ENCODE data around the gene MTHFS. TPM values are rescaled to one million over a fixed set of nuclear protein-coding genes. Genes with fewer than 3 reads are reported as not detected.

The MTHFS gene
- total and polyA plus RNA-seq, 4 donors = 26.2 to 156 (median 86.8) TPM

- no peak for TF ChIP-seq CTCF (IDR thresholded peaks at IDR 0.05; ENCODE audit: control extremely low read depth, extremely low read depth)
- ATAC-seq (ENCODE audit: insufficient read depth, low FRiP score) = no peak
- Histone ChIP-seq H3K27ac (ENCODE audit: low read depth in 1 of 2, low read length in 1 of 2) (peak overlapping the region; percentile 98 to 100), H3K4me1 (ENCODE audit: control insufficient read depth in 5 of 5, insufficient read depth in 5 of 5, low read length in 5 of 5) (peaks cover 0 to 26% (median 9%) of the 10 kb centered on the region in 5 donors), H3K9ac (ENCODE audit: insufficient read depth in 1 of 2, low read length in 2 of 2) (peak overlapping the region; percentile 74 to 87), H3K4me3 (peak overlapping the region; percentile 92), H3K9me3 (ENCODE audit: control insufficient read depth in 4 of 4, insufficient read depth in 3 of 4, low read length in 3 of 4) (no peaks in the 10 kb centered on the region), H3K36me3 (ENCODE audit: control insufficient read depth in 4 of 4, insufficient read depth in 4 of 4, low read length in 4 of 4) (peaks cover 0 to 4% (median 0%) of the 10 kb centered on the region in 4 donors), H3K27me3 (ENCODE audit: control insufficient read depth in 3 of 3, insufficient read depth in 3 of 3, low read length in 2 of 3) (no peaks in the 10 kb centered on the region)
- 12 to 14% methylated on average over 8 of the region's 8 CpGs for WGBS, 2 donors
- no peak for DNase-seq
Observed at GRCh38 chr15:79897380-79897678, 515 bp upstream of the MTHFS start.

- peaks cover 0 to 26% (median 9%) of the 10 kb centered on the region in 5 donors for H3K4me1 ChIP-seq (ENCODE audit: control insufficient read depth in 5 of 5, insufficient read depth in 5 of 5, low read length in 5 of 5)
- H3K36me3 ChIP-seq (ENCODE audit: control insufficient read depth in 4 of 4, insufficient read depth in 4 of 4, low read length in 4 of 4) = peaks cover 0 to 3% (median 0%) of the 10 kb centered on the region in 4 donors
- peak overlapping the region; percentile 86 to 87 for H3K9ac ChIP-seq (ENCODE audit: insufficient read depth in 1 of 2, low read length in 2 of 2)
- 11% methylated on average over 10 of the region's 10 CpGs for WGBS, 2 donors
- H3K9me3 ChIP-seq (ENCODE audit: control insufficient read depth in 4 of 4, insufficient read depth in 3 of 4, low read length in 3 of 4) = no peaks in the 10 kb centered on the region
- TF ChIP-seq CTCF (IDR thresholded peaks at IDR 0.05; ENCODE audit: control extremely low read depth, extremely low read depth) = no peak
- no peak for DNase-seq
- H3K27me3 ChIP-seq (ENCODE audit: control insufficient read depth in 3 of 3, insufficient read depth in 3 of 3, low read length in 2 of 3) = no peaks in the 10 kb centered on the region
- ATAC-seq (ENCODE audit: insufficient read depth, low FRiP score) = peak; percentile 4
- H3K4me3 ChIP-seq = peak overlapping the region; percentile 92
- peak overlapping the region; percentile 98 to 100 for H3K27ac ChIP-seq (ENCODE audit: low read depth in 1 of 2, low read length in 1 of 2)
Observed at GRCh38 chr15:79896131-79896633, 632 bp downstream of the MTHFS start.

- Histone ChIP-seq H3K27me3 (ENCODE audit: control insufficient read depth in 3 of 3, insufficient read depth in 3 of 3, low read length in 2 of 3) (no peaks in the 10 kb centered on the region), H3K4me1 (ENCODE audit: control insufficient read depth in 5 of 5, insufficient read depth in 5 of 5, low read length in 5 of 5) (peaks cover 0 to 15% (median 3%) of the 10 kb centered on the region in 5 donors), H3K9ac (ENCODE audit: insufficient read depth in 1 of 2, low read length in 2 of 2) (no peak overlapping the region), H3K4me3 (no peak overlapping the region), H3K36me3 (ENCODE audit: control insufficient read depth in 4 of 4, insufficient read depth in 4 of 4, low read length in 4 of 4) (peaks cover 4 to 15% (median 13%) of the 10 kb centered on the region in 4 donors), H3K27ac (ENCODE audit: low read depth in 1 of 2, low read length in 1 of 2) (no peak overlapping the region), H3K9me3 (ENCODE audit: control insufficient read depth in 4 of 4, insufficient read depth in 3 of 4, low read length in 3 of 4) (no peaks in the 10 kb centered on the region)
- peak in 2 of 3 donors; percentile 40 to 61 for DNase-seq
- 86 to 90% methylated on average over 10 of the region's 10 CpGs for WGBS, 2 donors
- ATAC-seq (ENCODE audit: insufficient read depth, low FRiP score) = no peak
- no peak for TF ChIP-seq CTCF (IDR thresholded peaks at IDR 0.05; ENCODE audit: control extremely low read depth, extremely low read depth)
Observed at GRCh38 chr15:79887054-79887930, 9.5 kb downstream of the MTHFS start.

Data from lung (tissue), 12 donors.